ENCODE results near the gene OR8B2.

DNA sequence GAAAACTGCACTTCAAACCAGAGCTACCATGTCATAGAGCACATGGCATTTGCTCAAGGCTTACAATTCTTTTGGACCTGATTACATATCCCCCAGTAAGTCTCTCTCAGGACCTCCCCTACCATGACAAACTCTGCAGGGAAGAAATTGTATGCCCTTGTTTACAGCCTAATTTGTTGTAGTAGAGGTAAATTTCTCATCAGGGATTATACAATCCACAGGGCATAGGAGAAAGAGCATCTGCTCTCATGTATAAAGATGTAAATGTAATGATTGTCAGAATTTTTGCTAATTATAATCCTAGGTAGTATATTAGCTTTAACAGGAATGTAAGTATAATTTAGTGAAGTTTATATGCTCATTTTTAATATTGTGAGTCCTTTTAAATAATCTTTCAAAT is 14.6 kb upstream of the OR8B2 start, which contains the start of gene OR8B3:
- no peak for TF ChIP-seq POLR2A (IDR thresholded peaks at IDR 0.05; ENCODE audit: low read length)
- no peak for TF ChIP-seq GATA1 (IDR thresholded peaks at IDR 0.05; ENCODE audit: low read depth, low read length)

Measured in erythroblast (primary cell).